OCI-LY1 (cell line): ENCODE results near the gene ZNRF3.

Source experiments
- H2AFZ ChIP-seq: fragments of 200-600 bp; sonication (generic), shearing (Covaris generic); 2 replicates; pipeline ENCODE4 v1.6.0; 2014; ENCODE audit warnings: antibody characterized with exemption, mild to moderate bottlenecking, low read length
- H3F3A ChIP-seq: fragments of 200-600 bp; sonication (generic), shearing (Covaris generic); 2 replicates; pipeline ENCODE4 v1.6.0; 2014; ENCODE audit warnings: mild to moderate bottlenecking, antibody characterized with exemption, low read length, moderate library complexity; ENCODE audit not compliant: insufficient read depth
- H3K27ac ChIP-seq: fragments of 200-600 bp; sonication (generic); 2 replicates; pipeline ENCODE4 v1.5.1; 2014; ENCODE audit warnings: low read length, mixed run types, mild to moderate bottlenecking, low read depth; ENCODE audit not compliant: poor library complexity, severe bottlenecking
- H3K27me3 ChIP-seq: fragments of 200-600 bp; sonication (generic); 2 replicates; pipeline ENCODE4 v1.6.0; 2014; ENCODE audit warnings: antibody characterized with exemption, mild to moderate bottlenecking, low read length, moderate library complexity; ENCODE audit not compliant: insufficient read depth
- H3K36me3 ChIP-seq: fragments of 200-600 bp; sonication (generic); 2 replicates; pipeline ENCODE4 v1.6.1; 2014; ENCODE audit warnings: mild to moderate bottlenecking, antibody characterized with exemption, low read length, moderate library complexity, mixed read lengths; ENCODE audit not compliant: insufficient read depth
- H3K4me1 ChIP-seq: fragments of 200-600 bp; sonication (generic); 2 replicates; pipeline ENCODE4 v1.5.1; 2014; ENCODE audit warnings: mild to moderate bottlenecking, low read length, moderate library complexity; ENCODE audit not compliant: insufficient read depth, severe bottlenecking
- H3K4me2 ChIP-seq: fragments of 200-600 bp; sonication (generic), shearing (Covaris generic); 2 replicates; pipeline ENCODE4 v1.6.1; 2014; ENCODE audit warnings: low read length
- H3K4me3 ChIP-seq: fragments of 200-600 bp; sonication (generic); 2 replicates; pipeline ENCODE4 v1.5.1; 2014; ENCODE audit warnings: low read length, low read depth, mild to moderate bottlenecking, mixed read lengths; ENCODE audit not compliant: poor library complexity, severe bottlenecking
- H3K79me2 ChIP-seq: fragments of 200-600 bp; shearing (Covaris generic); 2 replicates; pipeline ENCODE4 v1.6.1; 2016; ENCODE audit warnings: mixed run types, low read length, mixed read lengths; ENCODE audit not compliant: insufficient read depth
- H3K9ac ChIP-seq: fragments of 200-600 bp; sonication (generic), shearing (Covaris generic); 2 replicates; pipeline ENCODE4 v1.6.1; 2014; ENCODE audit warnings: mild to moderate bottlenecking, low read length, mixed read lengths
- H3K9me2 ChIP-seq: fragments of 200-600 bp; sonication (generic), shearing (Covaris generic); 2 replicates; pipeline ENCODE4 v1.6.1; 2014; ENCODE audit warnings: low read depth, mild to moderate bottlenecking, low read length, mixed read lengths
- H3K9me3 ChIP-seq: fragments of 200-600 bp; shearing (Covaris generic); 2 replicates; pipeline ENCODE4 v1.6.1; 2014; ENCODE audit warnings: low read length, mixed read lengths
- H4K20me1 ChIP-seq: fragments of 200-600 bp; sonication (generic), shearing (Covaris generic); 2 replicates; pipeline ENCODE4 v1.6.0; 2016; ENCODE audit warnings: mild to moderate bottlenecking, low read length; ENCODE audit not compliant: insufficient read depth
- EZH2 ChIP-seq: fragments of 200-600 bp; sonication (generic), shearing (Covaris generic); IDR thresholded peaks from 2 replicates; pipeline ENCODE4 v1.8.0; 2017; ENCODE audit warnings: borderline replicate concordance, mixed run types, mild to moderate bottlenecking, antibody characterized with exemption, low read length, moderate library complexity, mixed read lengths
- TF ChIP-seq, protein P1 (sequence below): fragments of 200-600 bp; sonication (generic), shearing (Covaris generic); IDR thresholded peaks from 2 replicates; pipeline ENCODE4 v1.5.1; 2017; ENCODE audit warnings: mild to moderate bottlenecking, antibody characterized with exemption, low read length, moderate library complexity, mixed read lengths

The ZNRF3 gene

DNA sequence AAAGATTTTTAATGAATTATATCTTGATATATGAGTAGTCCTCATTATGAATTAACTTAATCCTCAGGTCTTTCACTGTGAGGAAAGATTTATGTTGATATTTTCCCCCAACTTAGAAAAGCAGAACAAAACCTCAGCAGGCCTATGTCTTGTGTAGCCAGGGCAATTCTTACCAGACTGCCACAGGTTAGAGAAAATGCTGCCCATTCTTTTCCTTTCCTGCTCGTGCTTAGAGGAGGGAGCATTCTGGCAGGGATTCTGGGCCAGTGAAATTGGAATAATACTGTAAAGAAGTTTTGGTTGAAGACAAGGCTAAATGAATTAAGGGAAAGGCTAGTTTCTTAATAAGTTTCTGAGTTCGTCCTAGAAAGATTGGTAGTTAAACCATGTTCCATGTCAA, 56.6 kb downstream of the ZNRF3 start:
- Histone ChIP-seq H3K4me2 (no peak overlapping the region), H3F3A (no peaks in the 10 kb centered on the region), H3K27me3 (no peaks in the 10 kb centered on the region), H2AFZ (no peak overlapping the region), H3K4me1 (no peaks in the 10 kb centered on the region), H4K20me1 (no peaks in the 10 kb centered on the region), H3K27ac (no peak overlapping the region), H3K9ac (no peak overlapping the region), H3K9me2 (no peaks in the 10 kb centered on the region), H3K9me3 (no peaks in the 10 kb centered on the region), H3K4me3 (no peak overlapping the region), H3K79me2 (no peaks in the 10 kb centered on the region), H3K36me3 (no peaks in the 10 kb centered on the region)
- TF ChIP-seq EZH2 = no peak
- TF ChIP-seq, protein P1, sequence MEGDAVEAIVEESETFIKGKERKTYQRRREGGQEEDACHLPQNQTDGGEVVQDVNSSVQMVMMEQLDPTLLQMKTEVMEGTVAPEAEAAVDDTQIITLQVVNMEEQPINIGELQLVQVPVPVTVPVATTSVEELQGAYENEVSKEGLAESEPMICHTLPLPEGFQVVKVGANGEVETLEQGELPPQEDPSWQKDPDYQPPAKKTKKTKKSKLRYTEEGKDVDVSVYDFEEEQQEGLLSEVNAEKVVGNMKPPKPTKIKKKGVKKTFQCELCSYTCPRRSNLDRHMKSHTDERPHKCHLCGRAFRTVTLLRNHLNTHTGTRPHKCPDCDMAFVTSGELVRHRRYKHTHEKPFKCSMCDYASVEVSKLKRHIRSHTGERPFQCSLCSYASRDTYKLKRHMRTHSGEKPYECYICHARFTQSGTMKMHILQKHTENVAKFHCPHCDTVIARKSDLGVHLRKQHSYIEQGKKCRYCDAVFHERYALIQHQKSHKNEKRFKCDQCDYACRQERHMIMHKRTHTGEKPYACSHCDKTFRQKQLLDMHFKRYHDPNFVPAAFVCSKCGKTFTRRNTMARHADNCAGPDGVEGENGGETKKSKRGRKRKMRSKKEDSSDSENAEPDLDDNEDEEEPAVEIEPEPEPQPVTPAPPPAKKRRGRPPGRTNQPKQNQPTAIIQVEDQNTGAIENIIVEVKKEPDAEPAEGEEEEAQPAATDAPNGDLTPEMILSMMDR = no peak

DNA sequence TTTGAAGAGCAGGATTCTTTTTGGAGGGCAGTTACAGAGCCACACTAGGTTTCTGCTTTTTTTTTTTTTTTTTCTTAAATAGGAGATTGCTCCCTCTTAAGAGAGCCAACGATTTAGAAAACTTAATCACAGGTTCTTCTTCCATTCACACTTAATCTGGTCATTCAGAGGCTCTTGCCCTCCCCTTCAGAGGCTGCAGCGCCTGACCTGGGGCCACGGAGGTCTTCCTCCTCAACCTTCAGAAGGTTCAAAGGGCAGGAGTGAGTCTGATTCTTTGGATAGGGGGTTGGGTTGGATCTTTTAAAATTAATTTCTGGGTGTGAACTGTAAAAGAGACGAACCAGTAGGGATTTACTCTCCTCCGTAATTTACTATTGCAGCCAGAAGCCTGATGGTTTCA, 57.1 kb downstream of the ZNRF3 start:
- Histone ChIP-seq H4K20me1 (no peaks in the 10 kb centered on the region), H3K27ac (no peak overlapping the region), H3K79me2 (no peaks in the 10 kb centered on the region), H3K9me3 (no peaks in the 10 kb centered on the region), H3K36me3 (no peaks in the 10 kb centered on the region), H3K4me2 (no peak overlapping the region), H3K4me1 (no peaks in the 10 kb centered on the region), H3F3A (no peaks in the 10 kb centered on the region), H3K27me3 (no peaks in the 10 kb centered on the region), H3K4me3 (no peak overlapping the region), H3K9me2 (no peaks in the 10 kb centered on the region), H3K9ac (no peak overlapping the region), H2AFZ (no peak overlapping the region)
- TF ChIP-seq, protein P1 = no peak
- TF ChIP-seq EZH2 = no peak

DNA sequence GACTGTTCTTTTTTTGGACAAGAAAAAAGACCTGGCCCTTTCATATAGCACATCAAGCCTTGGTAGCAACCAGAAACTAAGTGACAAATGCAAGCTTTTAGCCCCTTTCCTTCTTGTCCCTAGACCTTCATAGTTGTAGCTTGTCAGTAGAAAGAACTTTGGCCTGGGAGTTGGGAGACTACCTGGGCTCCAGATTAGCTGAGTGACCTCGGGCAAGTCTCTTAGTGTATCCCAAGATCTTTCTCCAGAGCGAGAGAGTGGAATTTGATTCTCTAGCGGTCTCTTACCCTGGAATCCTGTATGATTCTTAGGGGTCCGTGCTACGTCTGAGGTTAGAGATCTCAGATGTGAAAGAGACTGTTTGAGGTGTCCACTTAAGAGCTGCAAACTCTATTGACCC, 59.0 kb downstream of the ZNRF3 start:
- no peaks in the 10 kb centered on the region for H3K79me2 ChIP-seq
- H3K27me3 ChIP-seq = peaks cover 4% of the 10 kb centered on the region; the same call in 1 of the 2 replicates
- no peak overlapping the region for H3K4me2 ChIP-seq
- H3K27ac ChIP-seq = no peak overlapping the region
- no peaks in the 10 kb centered on the region for H3K36me3 ChIP-seq
- no peak overlapping the region for H3K4me3 ChIP-seq
- TF ChIP-seq EZH2 = no peak
- TF ChIP-seq, protein P1 = no peak
- H2AFZ ChIP-seq = no peak overlapping the region
- no peak overlapping the region for H3K9ac ChIP-seq
- peaks cover 8% of the 10 kb centered on the region; the same call in 1 of the 2 replicates for H3K9me3 ChIP-seq
- no peaks in the 10 kb centered on the region for H3K9me2 ChIP-seq
- H3F3A ChIP-seq = no peaks in the 10 kb centered on the region
- no peaks in the 10 kb centered on the region for H4K20me1 ChIP-seq
- no peaks in the 10 kb centered on the region for H3K4me1 ChIP-seq
